Gastrocnemius medialis (tissue), 4 donors: ENCODE results near the gene LRP1. TPM values are rescaled to one million over a fixed set of nuclear protein-coding genes. Genes with fewer than 3 reads are reported as not detected.

Experiments used
- ATAC-seq, 2 donors: fragments of 150-250 bp; one replicate each; pipeline ENCODE4 v1.9.1; 2016
- DNase-seq, 2 donors: peaks; one replicate each; pipeline ENCODE4 v3.0.0-alpha.2; 2019
- H3K27ac ChIP-seq, 4 donors: fragments of 200-600 bp; sonication (generic); 1 replicate in 1 of 4; 2 replicates in 3 of 4; pipeline ENCODE4 v1.5.1; 2016 to 2018; ENCODE audit warnings: mild to moderate bottlenecking in 2 of 4, moderate library complexity in 1 of 4
- H3K27me3 ChIP-seq, 3 donors: fragments of 200-600 bp; sonication (generic) in 2 of 3; 1 replicate in 1 of 3; 2 replicates in 2 of 3; pipeline versions ENCODE4 v1.5.1 to v1.6.0; 2016 to 2019; ENCODE audit warnings: mild to moderate bottlenecking in 1 of 3, moderate library complexity in 1 of 3
- H3K36me3 ChIP-seq, 2 donors: fragments of 200-600 bp; sonication (generic) in 1 of 2; one replicate each; pipeline ENCODE4 v1.5.1; 2017 to 2018
- H3K4me1 ChIP-seq, 2 donors: fragments of 200-600 bp; sonication (generic) in 1 of 2; one replicate each; pipeline ENCODE4 v1.5.1; 2016 to 2017; ENCODE audit warnings: mild to moderate bottlenecking in 2 of 2
- H3K4me3 ChIP-seq, 4 donors: fragments of 200-600 bp; sonication (generic) in 3 of 4; 1 replicate in 1 of 4; 2 replicates in 3 of 4; pipeline ENCODE4 v1.5.1; 2016 to 2019; ENCODE audit warnings: mild to moderate bottlenecking in 2 of 4
- H3K9me3 ChIP-seq, 3 donors: fragments of 200-600 bp; sonication (generic) in 2 of 3; 1 replicate in 1 of 3; 2 replicates in 2 of 3; pipeline ENCODE4 v1.5.1; 2016 to 2019
- POLR2A ChIP-seq, 2 donors: fragments of 450-650 bp; IDR thresholded peaks; one replicate each; pipeline ENCODE4 v1.6.1; 2017; ENCODE audit warnings: antibody characterized with exemption in 2 of 2, mild to moderate bottlenecking in 2 of 2, moderate library complexity in 2 of 2
- in situ Hi-C, 4 donors: fragments of 200-750 bp; cut with MboI; loops; one replicate each; pipeline versions ENCODE4 v1.15.0 to v1.8.0; 2017; ENCODE audit warnings: low sequenced_read_pairs in 4 of 4
- intact Hi-C: fragments of 100-400 bp; cut with DNase I; formaldehyde crosslinking; loops from one replicate; pipeline ENCODE4 v1.15.1; 2023; ENCODE audit warnings: low total_unique reads
- total RNA-seq, 4 donors: library from RNA; depleted of rRNA; stranded (reverse); fragments of >200 nt; gene quantifications; one replicate each; pipeline versions ENCODE4 v1.1.0 to v1.2.3, GENCODE V29; 2016
- TF ChIP-seq, protein P1 (sequence below), 5 experiments: fragments of 450-650 bp in 3 of 5; fragments of 200-600 bp in 2 of 5; sonication (generic) in 2 of 5; IDR thresholded peaks in 4 of 5; conservative IDR thresholded peaks in 1 of 5; 1 replicate in 4 of 5; 2 replicates in 1 of 5; pipeline ENCODE4 v1.5.1; 2016 to 2019; ENCODE audit warnings: antibody characterized with exemption in 5 of 5, mild to moderate bottlenecking in 3 of 5, moderate library complexity in 3 of 5

Gene LRP1
- total RNA-seq, 4 donors from 2014 or later, result 26.1 to 53.5 (median 49.8) TPM

DNA sequence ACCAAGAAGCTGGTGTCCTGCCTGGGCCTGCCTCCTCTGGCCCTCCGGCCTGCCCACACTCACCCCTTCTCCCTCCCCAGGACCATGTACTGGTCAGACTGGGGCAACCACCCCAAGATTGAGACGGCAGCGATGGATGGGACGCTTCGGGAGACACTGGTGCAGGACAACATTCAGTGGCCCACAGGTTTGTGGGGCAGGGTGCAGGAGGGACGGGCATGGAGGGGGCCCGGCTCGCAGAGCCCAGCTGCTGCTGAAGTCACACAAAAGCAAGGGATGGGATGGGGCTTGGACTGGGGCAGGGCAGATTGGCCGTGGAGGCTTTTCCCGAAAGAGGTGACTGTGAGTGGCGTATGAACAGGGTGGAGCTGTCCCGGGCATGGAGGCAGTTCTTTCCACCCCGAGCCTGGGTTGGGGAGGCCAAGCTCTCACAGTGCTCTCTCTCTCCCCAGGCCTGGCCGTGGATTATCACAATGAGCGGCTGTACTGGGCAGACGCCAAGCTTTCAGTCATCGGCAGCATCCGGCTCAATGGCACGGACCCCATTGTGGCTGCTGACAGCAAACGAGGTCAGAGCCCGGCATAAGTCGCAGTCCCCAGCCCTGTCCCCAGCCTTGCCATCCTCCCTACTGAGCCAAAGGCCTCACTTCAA lies 80.5 kb downstream of the LRP1 start:
- no peak for ATAC-seq

DNA sequence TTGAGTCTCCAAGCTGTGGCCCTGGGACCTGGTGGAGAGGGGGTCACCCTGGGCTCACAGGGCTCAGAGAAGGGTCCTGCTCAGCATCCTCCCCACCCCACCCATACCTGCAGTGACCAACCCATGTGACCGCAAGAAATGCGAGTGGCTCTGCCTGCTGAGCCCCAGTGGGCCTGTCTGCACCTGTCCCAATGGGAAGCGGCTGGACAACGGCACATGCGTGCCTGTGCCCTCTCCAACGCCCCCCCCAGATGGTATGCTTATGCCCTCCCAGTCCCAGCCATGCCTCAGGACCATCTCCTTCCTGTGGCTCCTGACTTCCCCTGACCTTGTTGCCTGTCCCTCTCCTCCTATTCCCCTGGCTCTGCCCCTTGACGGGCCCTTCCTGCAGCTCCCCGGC lies 81.6 kb downstream of the LRP1 start:
- in situ Hi-C loops, result no loop called here
- H3K4me1 ChIP-seq, result peaks cover 5 to 6% of the 10 kb centered on the region in 2 donors
- DNase-seq (no peak), ATAC-seq (no peak)
- H3K9me3 ChIP-seq, result no peaks in the 10 kb centered on the region
- intact Hi-C loops, result no loop called here
- H3K4me3 ChIP-seq, result no peak overlapping the region
- no peak overlapping the region for H3K27ac ChIP-seq
- peaks cover under 1 to 6% (median 5%) of the 10 kb centered on the region in 3 donors for H3K27me3 ChIP-seq
- no peak for TF ChIP-seq POLR2A (IDR thresholded peaks at IDR 0.05)
- TF ChIP-seq, protein P1, sequence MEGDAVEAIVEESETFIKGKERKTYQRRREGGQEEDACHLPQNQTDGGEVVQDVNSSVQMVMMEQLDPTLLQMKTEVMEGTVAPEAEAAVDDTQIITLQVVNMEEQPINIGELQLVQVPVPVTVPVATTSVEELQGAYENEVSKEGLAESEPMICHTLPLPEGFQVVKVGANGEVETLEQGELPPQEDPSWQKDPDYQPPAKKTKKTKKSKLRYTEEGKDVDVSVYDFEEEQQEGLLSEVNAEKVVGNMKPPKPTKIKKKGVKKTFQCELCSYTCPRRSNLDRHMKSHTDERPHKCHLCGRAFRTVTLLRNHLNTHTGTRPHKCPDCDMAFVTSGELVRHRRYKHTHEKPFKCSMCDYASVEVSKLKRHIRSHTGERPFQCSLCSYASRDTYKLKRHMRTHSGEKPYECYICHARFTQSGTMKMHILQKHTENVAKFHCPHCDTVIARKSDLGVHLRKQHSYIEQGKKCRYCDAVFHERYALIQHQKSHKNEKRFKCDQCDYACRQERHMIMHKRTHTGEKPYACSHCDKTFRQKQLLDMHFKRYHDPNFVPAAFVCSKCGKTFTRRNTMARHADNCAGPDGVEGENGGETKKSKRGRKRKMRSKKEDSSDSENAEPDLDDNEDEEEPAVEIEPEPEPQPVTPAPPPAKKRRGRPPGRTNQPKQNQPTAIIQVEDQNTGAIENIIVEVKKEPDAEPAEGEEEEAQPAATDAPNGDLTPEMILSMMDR (IDR thresholded peaks at IDR 0.05 in 4 of 5, conservative IDR thresholded peaks at IDR 0.05 in 1 of 5), result no peak
- no peaks in the 10 kb centered on the region for H3K36me3 ChIP-seq

More for the DNA sequence above, 80.5 kb downstream of the LRP1 start:
- no peaks in the 10 kb centered on the region for H3K9me3 ChIP-seq
- no peak overlapping the region for H3K4me3 ChIP-seq
- H3K27ac ChIP-seq, result no peak overlapping the region
- peaks cover 4% of the 10 kb centered on the region in 2 donors for H3K4me1 ChIP-seq
- in situ Hi-C loops (no loop called here), intact Hi-C loops (no loop called here)
- H3K36me3 ChIP-seq, result no peaks in the 10 kb centered on the region
- TF ChIP-seq, protein P1 (IDR thresholded peaks at IDR 0.05 in 4 of 5, conservative IDR thresholded peaks at IDR 0.05 in 1 of 5), result no peak
- TF ChIP-seq POLR2A (IDR thresholded peaks at IDR 0.05), result no peak
- H3K27me3 ChIP-seq, result no peaks in the 10 kb centered on the region
- no peak for DNase-seq

DNA sequence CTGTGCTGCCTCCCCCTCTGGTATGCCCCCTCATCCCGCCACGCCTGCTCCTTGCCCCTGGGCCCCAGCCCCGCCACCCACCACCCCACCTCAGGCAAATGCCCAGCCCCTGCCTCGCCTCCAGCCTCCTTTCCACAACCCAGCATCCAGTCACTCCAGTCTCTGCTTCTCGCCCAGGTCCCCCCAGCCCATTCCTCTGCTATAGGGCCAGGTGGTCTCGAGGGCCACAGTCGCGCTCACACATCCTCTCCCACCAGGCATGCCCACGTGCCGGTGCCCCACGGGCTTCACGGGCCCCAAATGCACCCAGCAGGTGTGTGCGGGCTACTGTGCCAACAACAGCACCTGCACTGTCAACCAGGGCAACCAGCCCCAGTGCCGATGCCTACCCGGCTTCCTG lies 82.2 kb downstream of the LRP1 start:
- Histone ChIP-seq H3K27ac (no peak overlapping the region), H3K9me3 (no peaks in the 10 kb centered on the region), H3K4me3 (no peak overlapping the region), H3K36me3 (no peaks in the 10 kb centered on the region), H3K4me1 (peaks cover 5 to 6% of the 10 kb centered on the region in 2 donors), H3K27me3 (peaks cover 6 to 11% (median 11%) of the 10 kb centered on the region in 3 donors)
- intact Hi-C loops (no loop called here), in situ Hi-C loops (no loop called here)
- TF ChIP-seq, protein P1 (IDR thresholded peaks at IDR 0.05 in 4 of 5, conservative IDR thresholded peaks at IDR 0.05 in 1 of 5), result no peak
- TF ChIP-seq POLR2A (IDR thresholded peaks at IDR 0.05), result no peak
- ATAC-seq (no peak), DNase-seq (no peak)

DNA sequence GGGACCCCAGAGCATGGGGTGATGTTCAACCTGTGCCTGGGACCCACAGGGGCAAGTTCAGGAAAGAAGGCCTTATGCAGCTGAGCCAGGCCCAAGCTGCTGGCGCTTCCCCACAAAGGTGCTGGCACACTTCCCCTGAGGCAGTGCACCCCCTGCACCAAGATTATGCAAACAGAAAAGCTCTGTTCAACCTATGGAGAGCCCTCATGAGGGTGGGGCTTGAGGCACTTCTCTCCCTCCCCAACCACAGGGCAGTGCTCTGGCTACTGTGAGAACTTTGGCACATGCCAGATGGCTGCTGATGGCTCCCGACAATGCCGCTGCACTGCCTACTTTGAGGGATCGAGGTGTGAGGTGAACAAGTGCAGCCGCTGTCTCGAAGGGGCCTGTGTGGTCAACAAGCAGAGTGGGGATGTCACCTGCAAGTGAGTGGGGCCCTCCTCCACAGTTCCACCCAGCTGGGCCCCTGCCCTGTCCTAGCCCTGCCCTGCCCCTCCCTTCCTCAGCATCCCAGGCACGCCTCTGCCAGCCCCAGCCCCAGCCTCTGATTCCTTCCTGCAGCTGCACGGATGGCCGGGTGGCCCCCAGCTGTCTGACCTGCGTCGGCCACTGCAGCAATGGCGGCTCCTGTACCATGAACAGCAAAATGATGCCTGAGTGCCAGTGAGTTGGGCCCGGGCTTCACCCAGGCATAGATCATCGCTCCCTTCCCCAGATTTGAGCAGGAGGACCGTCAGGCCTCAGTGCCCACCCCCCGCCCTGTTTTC lies 82.8 kb downstream of the LRP1 start:
- no peak overlapping the region for H3K27ac ChIP-seq
- TF ChIP-seq POLR2A (IDR thresholded peaks at IDR 0.05), result no peak
- TF ChIP-seq, protein P1 (IDR thresholded peaks at IDR 0.05 in 4 of 5, conservative IDR thresholded peaks at IDR 0.05 in 1 of 5), result no peak
- H3K4me3 ChIP-seq, result no peak overlapping the region
- in situ Hi-C loops (no loop called here), intact Hi-C loops (no loop called here)
- H3K36me3 ChIP-seq, result no peaks in the 10 kb centered on the region
- H3K27me3 ChIP-seq, result peaks cover 12 to 17% (median 17%) of the 10 kb centered on the region in 3 donors
- no peak for DNase-seq
- no peak for ATAC-seq
- no peaks in the 10 kb centered on the region for H3K9me3 ChIP-seq
- H3K4me1 ChIP-seq, result peaks cover 6 to 10% of the 10 kb centered on the region in 2 donors
